ENCODE data around the gene TBC1D22A. TPM values are rescaled to one million over a fixed set of nuclear protein-coding genes. Genes with fewer than 3 reads are reported as not detected.

Gene TBC1D22A
- total RNA-seq, 2 donors from 2014 or later: 28.9 to 31.3 TPM

DNA sequence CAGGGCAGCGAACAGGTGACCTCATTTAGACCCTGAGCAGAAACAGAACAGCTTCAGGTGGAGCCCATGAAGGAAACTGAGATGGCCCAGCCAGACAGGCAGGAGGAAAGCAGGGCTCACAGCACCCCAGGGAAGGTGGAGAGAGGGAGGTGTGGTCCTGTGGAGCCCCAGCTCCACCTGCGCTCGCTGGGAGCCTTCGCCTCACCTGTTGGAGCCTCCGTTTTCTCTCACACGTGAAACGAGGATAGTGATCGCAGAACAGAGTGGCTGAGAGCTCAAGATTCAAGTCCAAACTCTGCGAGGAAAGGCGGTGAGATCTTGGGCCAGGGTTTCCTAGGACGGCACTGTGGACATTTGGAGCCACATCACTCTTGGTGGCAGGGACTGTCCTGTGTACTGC is 15.8 kb upstream of the TBC1D22A start:
- Histone ChIP-seq H3K27ac (no peak overlapping the region), H3K4me3 (no peak overlapping the region), H3K36me3 (no peaks in the 10 kb centered on the region), H3K4me1 (ENCODE audit: control insufficient read depth in 1 of 2, low read depth in 2 of 2) (peaks cover 4 to 10% of the 10 kb centered on the region in 2 donors), H3K27me3 (replicated peaks; ENCODE audit: insufficient read depth) (no peaks in the 10 kb centered on the region), H3K9me3 (no peaks in the 10 kb centered on the region)
- no peak for DNase-seq (ENCODE audit: low spot score)
- TF ChIP-seq, protein P1, sequence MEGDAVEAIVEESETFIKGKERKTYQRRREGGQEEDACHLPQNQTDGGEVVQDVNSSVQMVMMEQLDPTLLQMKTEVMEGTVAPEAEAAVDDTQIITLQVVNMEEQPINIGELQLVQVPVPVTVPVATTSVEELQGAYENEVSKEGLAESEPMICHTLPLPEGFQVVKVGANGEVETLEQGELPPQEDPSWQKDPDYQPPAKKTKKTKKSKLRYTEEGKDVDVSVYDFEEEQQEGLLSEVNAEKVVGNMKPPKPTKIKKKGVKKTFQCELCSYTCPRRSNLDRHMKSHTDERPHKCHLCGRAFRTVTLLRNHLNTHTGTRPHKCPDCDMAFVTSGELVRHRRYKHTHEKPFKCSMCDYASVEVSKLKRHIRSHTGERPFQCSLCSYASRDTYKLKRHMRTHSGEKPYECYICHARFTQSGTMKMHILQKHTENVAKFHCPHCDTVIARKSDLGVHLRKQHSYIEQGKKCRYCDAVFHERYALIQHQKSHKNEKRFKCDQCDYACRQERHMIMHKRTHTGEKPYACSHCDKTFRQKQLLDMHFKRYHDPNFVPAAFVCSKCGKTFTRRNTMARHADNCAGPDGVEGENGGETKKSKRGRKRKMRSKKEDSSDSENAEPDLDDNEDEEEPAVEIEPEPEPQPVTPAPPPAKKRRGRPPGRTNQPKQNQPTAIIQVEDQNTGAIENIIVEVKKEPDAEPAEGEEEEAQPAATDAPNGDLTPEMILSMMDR (IDR thresholded peaks at IDR 0.05): no peak
- no peak for ATAC-seq (ENCODE audit: insufficient number of reproducible peaks, low FRiP score, low read depth)

DNA sequence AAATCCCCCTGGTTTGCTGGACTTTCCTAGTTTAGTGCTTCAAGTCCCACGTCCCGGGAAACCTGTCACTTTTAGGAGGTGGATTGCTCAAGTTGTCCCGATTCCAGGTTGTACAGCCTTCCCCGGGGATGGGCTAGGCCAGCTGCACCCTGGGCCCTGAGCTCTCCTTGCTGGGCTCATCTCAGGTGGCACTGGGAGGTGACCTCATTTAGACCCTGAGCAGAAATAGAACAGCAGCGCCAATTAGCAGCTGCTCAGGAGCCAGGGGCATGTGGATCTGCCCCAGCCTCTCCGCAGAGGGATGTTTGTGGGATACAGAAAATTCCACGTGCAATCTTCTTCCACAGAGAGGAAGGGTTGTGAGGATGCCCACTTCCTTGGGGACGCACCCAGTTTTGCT is 14.8 kb upstream of the TBC1D22A start:
- H3K4me3 ChIP-seq: no peak overlapping the region
- H3K27me3 ChIP-seq (replicated peaks; ENCODE audit: insufficient read depth): no peaks in the 10 kb centered on the region
- H3K27ac ChIP-seq: no peak overlapping the region
- TF ChIP-seq, protein P1 (IDR thresholded peaks at IDR 0.05): no peak
- DNase-seq (ENCODE audit: low spot score): no peak
- no peak for ATAC-seq (ENCODE audit: insufficient number of reproducible peaks, low FRiP score, low read depth)
- peaks cover 4 to 10% of the 10 kb centered on the region in 2 donors for H3K4me1 ChIP-seq (ENCODE audit: control insufficient read depth in 1 of 2, low read depth in 2 of 2)
- no peaks in the 10 kb centered on the region for H3K36me3 ChIP-seq
- H3K9me3 ChIP-seq: no peaks in the 10 kb centered on the region

DNA sequence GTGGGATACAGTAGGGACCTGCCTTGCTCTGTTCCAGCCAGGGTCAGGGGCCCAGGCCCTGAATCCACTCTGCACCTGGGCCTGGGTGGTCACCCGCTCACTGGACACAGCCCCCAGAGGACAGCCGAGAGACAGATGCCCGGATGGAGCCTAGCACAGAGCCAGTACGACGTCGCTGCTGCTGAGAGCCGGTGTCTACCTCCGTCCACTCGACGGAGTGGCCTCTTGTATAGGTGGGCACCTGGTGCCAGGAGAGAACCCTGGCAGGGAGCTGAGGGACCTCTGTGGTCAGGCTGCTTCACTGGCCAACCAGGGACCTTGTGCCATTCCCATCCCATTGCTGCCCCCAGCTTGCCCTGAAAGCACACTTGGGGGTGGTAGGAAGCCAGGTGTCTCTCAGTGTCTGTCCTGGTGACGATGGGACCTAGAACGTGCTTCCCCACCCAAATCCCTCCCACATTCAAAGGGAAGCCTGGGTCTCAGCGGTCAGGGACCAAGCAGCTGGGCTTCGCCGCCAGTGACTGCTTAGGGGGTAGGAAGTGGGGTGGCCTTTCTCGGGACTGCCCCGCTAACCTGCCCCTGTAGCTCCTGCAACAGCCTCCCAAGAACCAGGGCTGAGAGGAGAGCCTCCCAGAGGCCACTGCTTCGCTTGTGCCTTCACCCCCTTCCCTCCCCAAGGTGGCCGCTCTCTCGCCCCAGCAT is 14.1 kb upstream of the TBC1D22A start:
- TF ChIP-seq, protein P1 (IDR thresholded peaks at IDR 0.05): no peak
- Histone ChIP-seq H3K9me3 (no peaks in the 10 kb centered on the region), H3K27ac (no peak overlapping the region), H3K4me1 (ENCODE audit: control insufficient read depth in 1 of 2, low read depth in 2 of 2) (peaks cover 9 to 15% of the 10 kb centered on the region in 2 donors), H3K27me3 (replicated peaks; ENCODE audit: insufficient read depth) (no peaks in the 10 kb centered on the region), H3K36me3 (no peaks in the 10 kb centered on the region), H3K4me3 (no peak overlapping the region)
- no peak for ATAC-seq (ENCODE audit: insufficient number of reproducible peaks, low FRiP score, low read depth)
- DNase-seq (ENCODE audit: low spot score): no peak

DNA sequence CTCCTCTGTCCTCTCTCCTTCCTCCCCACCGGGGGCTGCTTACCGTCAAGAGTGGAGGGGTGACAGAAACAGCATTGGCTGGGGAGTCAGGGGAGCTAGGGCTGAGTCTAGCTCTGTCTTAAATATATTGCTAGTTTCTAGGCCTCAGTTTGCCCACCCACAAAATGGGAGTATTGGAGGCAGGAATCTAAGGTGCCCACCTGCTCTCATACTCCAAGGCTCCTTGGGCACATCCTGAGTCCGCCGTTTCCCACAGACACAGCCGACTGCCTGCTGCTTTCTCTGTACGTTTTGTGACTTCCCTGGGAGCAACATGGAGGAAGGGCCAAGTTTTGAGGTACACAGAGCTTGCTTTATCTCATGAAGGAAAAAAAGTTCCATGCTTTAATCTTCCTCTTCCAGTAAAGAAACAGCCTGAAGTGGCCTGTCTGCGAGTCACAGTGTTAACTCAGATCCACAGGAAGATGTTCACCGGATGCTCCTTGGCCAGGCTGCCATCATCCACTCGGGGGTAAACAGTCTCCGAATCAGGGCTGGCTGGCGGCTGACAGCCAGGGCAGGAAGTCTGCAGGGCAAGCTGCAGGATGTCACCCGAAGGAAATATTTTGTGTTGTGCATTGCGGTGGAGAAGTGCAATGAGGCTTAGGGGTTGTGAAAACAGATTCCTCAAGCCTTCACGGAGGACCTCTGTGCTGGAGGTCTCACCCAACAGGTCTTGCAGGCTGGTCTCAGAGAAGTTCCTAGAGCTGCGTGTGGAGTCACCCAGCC is 13.4 kb upstream of the TBC1D22A start:
- ATAC-seq (ENCODE audit: insufficient number of reproducible peaks, low FRiP score, low read depth) (no peak), DNase-seq (ENCODE audit: low spot score) (no peak)
- peaks cover 16 to 22% of the 10 kb centered on the region in 2 donors for H3K4me1 ChIP-seq (ENCODE audit: control insufficient read depth in 1 of 2, low read depth in 2 of 2)
- H3K9me3 ChIP-seq: no peaks in the 10 kb centered on the region
- H3K27me3 ChIP-seq (replicated peaks; ENCODE audit: insufficient read depth): no peaks in the 10 kb centered on the region
- TF ChIP-seq, protein P1 (IDR thresholded peaks at IDR 0.05): no peak
- H3K27ac ChIP-seq: no peak overlapping the region
- H3K36me3 ChIP-seq: no peaks in the 10 kb centered on the region
- no peak overlapping the region for H3K4me3 ChIP-seq

DNA sequence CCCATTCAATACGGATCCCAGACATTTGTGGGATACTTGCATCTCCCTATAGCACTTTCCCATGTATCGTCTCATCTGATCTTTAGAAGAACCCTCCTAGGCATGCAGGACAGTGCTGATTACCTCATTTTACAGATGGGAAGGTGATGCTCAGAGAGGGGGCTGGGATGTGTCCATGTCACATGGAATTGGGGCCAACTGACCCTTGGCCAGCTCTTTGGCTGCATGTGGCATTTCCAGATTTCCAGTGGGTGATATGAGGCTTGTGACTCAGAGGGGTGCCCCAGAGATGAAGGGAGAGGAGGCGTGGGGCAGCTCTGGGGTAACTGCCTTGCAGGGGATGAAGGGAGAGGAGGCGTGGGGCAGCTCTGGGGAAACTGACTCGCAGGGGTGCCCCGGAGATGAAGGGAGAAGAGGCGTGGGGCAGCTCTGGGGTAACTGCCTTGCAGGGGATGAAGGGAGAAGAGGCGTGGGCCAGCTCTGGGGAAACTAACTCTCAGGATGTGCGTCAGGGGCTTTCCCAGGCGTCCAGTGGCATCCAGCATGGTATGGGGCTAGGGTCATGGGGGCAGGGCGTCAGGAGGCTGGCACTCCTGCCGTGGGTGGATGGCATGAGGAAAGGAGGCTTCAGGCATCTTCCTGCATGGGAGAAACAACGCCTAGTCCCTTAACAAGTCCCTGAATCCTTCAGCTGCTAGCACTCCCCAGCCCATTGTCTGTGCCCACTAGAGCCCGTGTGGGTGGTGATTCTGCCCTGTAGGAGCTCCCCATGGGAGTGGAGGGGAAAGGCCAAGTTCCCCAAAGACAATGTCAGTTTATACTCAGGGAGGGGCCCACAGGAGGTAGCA is 12.5 kb upstream of the TBC1D22A start:
- no peaks in the 10 kb centered on the region for H3K36me3 ChIP-seq
- no peaks in the 10 kb centered on the region for H3K9me3 ChIP-seq
- H3K27me3 ChIP-seq (replicated peaks; ENCODE audit: insufficient read depth): no peaks in the 10 kb centered on the region
- peaks cover 18 to 27% of the 10 kb centered on the region in 2 donors for H3K4me1 ChIP-seq (ENCODE audit: control insufficient read depth in 1 of 2, low read depth in 2 of 2)
- no peak overlapping the region for H3K4me3 ChIP-seq
- H3K27ac ChIP-seq: no peak overlapping the region
- no peak for ATAC-seq (ENCODE audit: insufficient number of reproducible peaks, low FRiP score, low read depth)
- TF ChIP-seq, protein P1 (IDR thresholded peaks at IDR 0.05): no peak
- DNase-seq (ENCODE audit: low spot score): no peak
